KMS-11 (cell line): ENCODE measurements around the gene CSE1L.
"Not testable (repeated sequence)": the region's sequence is repeated elsewhere in the genome, so short reads cannot be mapped to it uniquely, and the experiment has no call there.

Experiments used
- H2AFZ ChIP-seq: fragments of 200-600 bp; sonication (generic); 2 replicates; pipeline ENCODE4 v1.6.1; 2016; ENCODE audit warnings: antibody characterized with exemption, mixed run types, low read depth
- H3K27ac ChIP-seq: fragments of 200-600 bp; sonication (generic); 2 replicates; pipeline ENCODE4 v1.6.1; 2016; ENCODE audit warnings: mild to moderate bottlenecking, mixed run types
- H3K27me3 ChIP-seq: fragments of 200-600 bp; sonication (generic); 2 replicates; pipeline ENCODE4 v1.6.1; 2017; ENCODE audit warnings: mild to moderate bottlenecking, low read depth, mixed run types, moderate library complexity; ENCODE audit not compliant: insufficient read depth
- H3K36me3 ChIP-seq: fragments of 200-600 bp; sonication (generic); 2 replicates; pipeline ENCODE4 v1.6.1; 2017; ENCODE audit warnings: mild to moderate bottlenecking, mixed run types; ENCODE audit not compliant: insufficient read depth
- H3K4me1 ChIP-seq: fragments of 200-600 bp; sonication (generic); 2 replicates; pipeline ENCODE4 v1.6.1; 2016; ENCODE audit warnings: mild to moderate bottlenecking, low read depth, mixed run types; ENCODE audit not compliant: poor library complexity, severe bottlenecking
- H3K4me2 ChIP-seq: fragments of 200-600 bp; sonication (generic); 2 replicates; pipeline ENCODE4 v1.7.0; 2016; ENCODE audit warnings: mild to moderate bottlenecking, mixed run types
- H3K4me3 ChIP-seq: fragments of 200-600 bp; sonication (generic); IDR thresholded peaks from 2 replicates; pipeline ENCODE4 v1.6.1; 2017; ENCODE audit warnings: low read depth, low read length, mixed read lengths; ENCODE audit not compliant: insufficient read depth
- H3K79me2 ChIP-seq: fragments of 200-600 bp; sonication (generic); 2 replicates; pipeline ENCODE4 v1.6.1; 2016; ENCODE audit warnings: low read depth, mixed run types; ENCODE audit not compliant: insufficient read depth
- H3K9ac ChIP-seq: fragments of 200-600 bp; sonication (generic); 2 replicates; pipeline ENCODE4 v1.6.1; 2016; ENCODE audit warnings: mild to moderate bottlenecking, mixed run types
- H4K20me1 ChIP-seq: fragments of 200-600 bp; sonication (generic); 2 replicates; pipeline ENCODE4 v1.6.1; 2016; ENCODE audit warnings: mild to moderate bottlenecking, mixed run types; ENCODE audit not compliant: insufficient read depth
- CTCF ChIP-seq: fragments of 200-600 bp; sonication (generic); conservative IDR thresholded peaks from 2 replicates; pipeline ENCODE4 v1.6.1; 2017; ENCODE audit warnings: low read depth, mild to moderate bottlenecking, antibody characterized with exemption, low read length, moderate library complexity, mixed read lengths

Gene CSE1L

GRCh38 chr20:49103019-49103418, 56.9 kb downstream of the CSE1L start:
- Histone ChIP-seq H2AFZ (no peak overlapping the region), H3K36me3 (peaks cover 17% of the 10 kb centered on the region; the same call in 1 of the 2 replicates), H3K4me1 (peaks cover 15% of the 10 kb centered on the region), H3K27ac (no peak overlapping the region), H3K9ac (no peak overlapping the region), H3K4me3 (no peak overlapping the region), H3K79me2 (peaks cover 5% of the 10 kb centered on the region; the same call in 1 of the 2 replicates), H3K27me3 (no peaks in the 10 kb centered on the region), H4K20me1 (no peaks in the 10 kb centered on the region), H3K4me2 (no peak overlapping the region)
- TF ChIP-seq CTCF = no peak

GRCh38 chr20:49103647-49104364, 57.7 kb downstream of the CSE1L start:
- Histone ChIP-seq H2AFZ (no peak overlapping the region), H3K9ac (no peak overlapping the region), H3K4me2 (no peak overlapping the region), H3K79me2 (peaks cover 5% of the 10 kb centered on the region; the same call in 1 of the 2 replicates), H4K20me1 (no peaks in the 10 kb centered on the region), H3K4me3 (no peak overlapping the region), H3K27me3 (no peaks in the 10 kb centered on the region), H3K36me3 (peaks cover 17% of the 10 kb centered on the region; the same call in 1 of the 2 replicates), H3K27ac (no peak overlapping the region), H3K4me1 (peaks cover 15% of the 10 kb centered on the region)
- no peak for TF ChIP-seq CTCF

GRCh38 chr20:49104365-49104648, 58.2 kb downstream of the CSE1L start:
- Histone ChIP-seq H2AFZ (no peak overlapping the region), H3K9ac (no peak overlapping the region), H3K27ac (no peak overlapping the region), H3K27me3 (no peaks in the 10 kb centered on the region), H3K4me1 (peaks cover 15% of the 10 kb centered on the region), H3K36me3 (peaks cover 17% of the 10 kb centered on the region; the same call in 1 of the 2 replicates), H4K20me1 (no peaks in the 10 kb centered on the region), H3K4me2 (no peak overlapping the region), H3K4me3 (no peak overlapping the region), H3K79me2 (0 out of 2 replicates have a peak, but pooled peaks cover 5% of the 10 kb centered on the region)
- no peak for TF ChIP-seq CTCF

- H4K20me1 ChIP-seq, H3K4me3 ChIP-seq, H3K4me1 ChIP-seq, H3K27me3 ChIP-seq, H3K79me2 ChIP-seq, H3K27ac ChIP-seq, H3K9ac ChIP-seq, H2AFZ ChIP-seq, H3K4me2 ChIP-seq: not testable (repeated sequence)
- H3K36me3 ChIP-seq = peaks cover 12% of the 10 kb centered on the region; the same call in 1 of the 2 replicates
Measured at GRCh38 chr20:49104979-49105547, 59.0 kb downstream of the CSE1L start.

GRCh38 chr20:49106328-49106727, 60.2 kb downstream of the CSE1L start:
- H3K27ac ChIP-seq = no peak overlapping the region
- no peaks in the 10 kb centered on the region for H3K27me3 ChIP-seq
- no peak overlapping the region for H3K4me2 ChIP-seq

More at GRCh38 chr20:49106328-49106727, 60.2 kb downstream of the CSE1L start:
- Histone ChIP-seq H3K4me3 (no peak overlapping the region), H3K4me1 (no peaks in the 10 kb centered on the region), H3K9ac (no peak overlapping the region), H3K36me3 (peaks cover 11% of the 10 kb centered on the region; the same call in 1 of the 2 replicates), H2AFZ (no peak overlapping the region), H3K79me2 (0 out of 2 replicates have a peak, but pooled peaks cover 5% of the 10 kb centered on the region), H4K20me1 (no peaks in the 10 kb centered on the region)
- TF ChIP-seq CTCF = no peak
